ENCODE measurements around the gene ACSL5. TPM values are rescaled to one million over a fixed set of nuclear protein-coding genes. Genes with fewer than 3 reads are reported as not detected.

Gene ACSL5
- total RNA-seq, 2 donors from 2014 or later, result 208 to 218 TPM

- DNase-seq, result no peak
- H3K4me3 ChIP-seq, result no peak overlapping the region
- H3K4me1 ChIP-seq, result no peaks in the 10 kb centered on the region
- peak; percentile 60 for TF ChIP-seq CTCF (IDR thresholded peaks at IDR 0.05)
- H3K9me3 ChIP-seq, result no peaks in the 10 kb centered on the region
- H3K9ac ChIP-seq (ENCODE audit: low read depth in 2 of 2, low read length in 2 of 2), result no peak overlapping the region
- H3K27ac ChIP-seq, result no peak overlapping the region
- intact Hi-C loops (cut with DNase I), result no loop called here
- H3K27me3 ChIP-seq, result no peaks in the 10 kb centered on the region
- H3K36me3 ChIP-seq, result no peaks in the 10 kb centered on the region
These were observed 98.1 kb downstream of the ACSL5 start for GRCh38 chr10:112471878-112472487.

GRCh38 chr10:112475575-112476218, 101.8 kb downstream of the ACSL5 start:
- peak; percentile 36 for TF ChIP-seq CTCF (IDR thresholded peaks at IDR 0.05)
- intact Hi-C loops (cut with DNase I), result loop anchor here (5.0 kb wide), 1 partner anchor 912 kb away; no protein-coding TSS in a partner anchor
- no peak for DNase-seq

More at GRCh38 chr10:112475575-112476218, 101.8 kb downstream of the ACSL5 start:
- Histone ChIP-seq H3K4me1 (no peaks in the 10 kb centered on the region), H3K27me3 (no peaks in the 10 kb centered on the region), H3K9me3 (no peaks in the 10 kb centered on the region), H3K36me3 (no peaks in the 10 kb centered on the region), H3K9ac (ENCODE audit: low read depth in 2 of 2, low read length in 2 of 2) (no peak overlapping the region), H3K4me3 (no peak overlapping the region), H3K27ac (no peak overlapping the region)

Other genes with a start within 250 kb of the ACSL5 start
- 1 to 10 TPM; 7.7 to 8.7 TPM for gene GPAM, start 190.4 kb upstream of the ACSL5 start, total RNA-seq
- gene TECTB, start 90.7 kb upstream of the ACSL5 start, total RNA-seq, result not detected
- gene ZDHHC6, start 72.8 kb downstream of the ACSL5 start, total RNA-seq, result 10 to 100 TPM; 37.9 to 50.7 TPM
- gene VTI1A, start 73.1 kb downstream of the ACSL5 start, total RNA-seq, result 10 to 100 TPM; 34.1 to 38.6 TPM

Measured in colonic mucosa (tissue), 4 donors.